GM23248 (cell line): ENCODE results near the gene BICC1. TPM values are rescaled to one million over a fixed set of nuclear protein-coding genes. Genes with fewer than 3 reads are reported as not detected.

Source experiments
- DNase-seq: peaks from one replicate; pipeline ENCODE4 v3.0.0-alpha.2; 2015
- H2AFZ ChIP-seq: fragments of 200-600 bp; sonication (generic); 2 replicates; pipeline ENCODE4 v1.6.1; 2016; ENCODE audit warnings: antibody characterized with exemption
- H3F3A ChIP-seq: fragments of 200-600 bp; sonication (generic); 2 replicates; pipeline ENCODE4 v1.6.1; 2016; ENCODE audit warnings: mild to moderate bottlenecking, antibody characterized with exemption, mixed run types; ENCODE audit not compliant: insufficient read depth
- H3K27ac ChIP-seq: fragments of 200-600 bp; sonication (generic); 2 replicates; pipeline ENCODE4 v1.5.1; 2016; ENCODE audit warnings: mild to moderate bottlenecking
- H3K27me3 ChIP-seq: fragments of 200-600 bp; sonication (generic); replicated peaks from 2 replicates; pipeline ENCODE4 v1.6.1; 2016; ENCODE audit warnings: mild to moderate bottlenecking; ENCODE audit not compliant: insufficient read depth
- H3K36me3 ChIP-seq: fragments of 200-600 bp; sonication (generic); 2 replicates; pipeline ENCODE4 v1.6.1; 2016; ENCODE audit warnings: low read depth, mild to moderate bottlenecking
- H3K4me1 ChIP-seq: fragments of 200-600 bp; sonication (generic); 2 replicates; pipeline ENCODE4 v1.6.1; 2016; ENCODE audit warnings: mild to moderate bottlenecking; ENCODE audit not compliant: insufficient read depth
- H3K4me2 ChIP-seq: fragments of 200-600 bp; sonication (generic); one replicate; pipeline ENCODE4 v1.6.1; 2016; ENCODE audit warnings: mild to moderate bottlenecking; ENCODE audit not compliant: unreplicated experiment
- H3K4me3 ChIP-seq: fragments of 200-600 bp; sonication (generic); 2 replicates; pipeline ENCODE4 v1.5.1; 2016; ENCODE audit warnings: mild to moderate bottlenecking
- H3K79me2 ChIP-seq: fragments of 200-600 bp; sonication (generic); 2 replicates; pipeline ENCODE4 v1.6.1; 2016; ENCODE audit warnings: mild to moderate bottlenecking; ENCODE audit not compliant: insufficient read depth
- H3K9ac ChIP-seq: fragments of 200-600 bp; sonication (generic); 2 replicates; pipeline ENCODE4 v1.6.1; 2016; ENCODE audit warnings: mild to moderate bottlenecking
- H3K9me2 ChIP-seq: fragments of 200-600 bp; sonication (generic); 2 replicates; pipeline ENCODE4 v1.6.1; 2016; ENCODE audit warnings: mixed run types, mild to moderate bottlenecking, moderate library complexity; ENCODE audit not compliant: insufficient read depth
- H3K9me3 ChIP-seq: fragments of 200-600 bp; sonication (generic); one replicate; pipeline ENCODE4 v1.6.1; 2017; ENCODE audit warnings: low read depth
- H4K20me1 ChIP-seq: fragments of 200-600 bp; sonication (generic); 2 replicates; pipeline ENCODE4 v1.6.0; 2016; ENCODE audit not compliant: insufficient read depth
- EZH2 ChIP-seq: fragments of 200-600 bp; sonication (generic); IDR thresholded peaks from 2 replicates; pipeline ENCODE4 v1.6.1; 2018; ENCODE audit warnings: antibody characterized with exemption, mild to moderate bottlenecking; ENCODE audit not compliant: insufficient read depth, poor library complexity, severe bottlenecking
- EZH2phosphoT487 ChIP-seq: fragments of 200-600 bp; sonication (generic); IDR thresholded peaks from 2 replicates; pipeline ENCODE4 v1.6.1; 2018; ENCODE audit warnings: antibody characterized with exemption, moderate library complexity, mild to moderate bottlenecking, low read depth; ENCODE audit not compliant: insufficient read depth
- WGBS, 2 experiments: methylation state at CpG; one replicate each; pipeline ENCODE4 v1.1.6; 2015 to 2017; ENCODE audit warnings: low lambda C conversion rate in 2 of 2, low coverage in 1 of 2; ENCODE audit errors: missing lambda C conversion rate in 2 of 2; 5-methylcytosine and 5-hydroxymethylcytosine counted together
- in situ Hi-C: fragments of 300-500 bp; cut with MboI; formaldehyde crosslinking; loops from 2 replicates; pipeline ENCODE4 v1.15.0; 2020
- polyA plus RNA-seq: library from polyadenylated mRNA; unstranded; fragments of >200 nt; fragmentation: Nextera tagmentation; extraction: Ambion mirVana; gene quantifications from 2 replicates; pipeline ENCODE4 v1.2.1, GENCODE V29; 2016
- total RNA-seq: library from RNA; depleted of rRNA; stranded (reverse); fragments of >200 nt; shearing (Covaris generic); gene quantifications from 2 replicates; pipeline ENCODE4 v1.2.3, GENCODE V29; 2014

Gene BICC1
- total and polyA plus RNA-seq, 2 experiments from 2014 or later: 80.5 to 97.0 TPM

DNA sequence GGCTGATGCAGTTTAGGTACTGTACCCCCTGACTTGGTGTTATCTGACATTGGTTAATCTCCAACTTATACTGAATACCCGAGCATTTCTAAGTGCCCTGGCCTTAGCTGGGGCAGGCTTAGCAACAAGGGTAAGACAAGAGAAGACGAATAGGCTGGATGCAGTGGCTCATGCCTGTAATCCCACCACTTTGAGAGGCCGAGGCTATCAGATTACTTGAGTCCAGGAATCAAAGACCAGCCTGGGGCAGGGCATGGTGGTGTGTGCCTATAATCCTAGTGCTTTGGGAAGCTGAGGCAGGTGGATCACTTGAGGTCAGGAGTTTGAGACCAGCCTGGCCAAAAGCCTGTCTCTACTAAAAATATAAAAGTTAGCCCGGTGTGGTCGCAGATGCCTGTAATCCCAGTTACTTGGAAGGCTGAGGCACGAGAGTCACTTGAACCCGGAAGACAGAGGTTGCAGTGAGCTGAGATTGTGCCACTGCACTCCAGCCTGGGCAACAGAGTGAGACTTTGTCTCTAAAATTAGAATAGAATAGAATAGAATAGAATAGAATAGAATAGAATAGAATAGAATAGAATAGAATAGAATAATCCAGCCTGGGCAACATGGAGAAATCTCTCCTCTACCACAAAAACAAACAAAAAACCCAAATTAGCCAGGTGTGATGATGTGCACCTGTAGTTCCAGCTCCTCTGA lies 108.9 kb downstream of the BICC1 start:
- no peaks in the 10 kb centered on the region for H3K9me2 ChIP-seq
- no peak for DNase-seq
- TF ChIP-seq EZH2phosphoT487: no peak
- TF ChIP-seq EZH2: no peak
- no peak overlapping the region for H2AFZ ChIP-seq
- H4K20me1 ChIP-seq: no peaks in the 10 kb centered on the region
- H3F3A ChIP-seq: peaks cover 46% of the 10 kb centered on the region
- H3K27ac ChIP-seq: peak overlapping the region; percentile 64
- peak overlapping the region; percentile 39 for H3K4me2 ChIP-seq
- H3K79me2 ChIP-seq: peaks cover 86% of the 10 kb centered on the region
- no peaks in the 10 kb centered on the region for H3K27me3 ChIP-seq
- H3K4me3 ChIP-seq: no peak overlapping the region
- H3K36me3 ChIP-seq: no peaks in the 10 kb centered on the region; the same call in 1 of the 2 replicates
- H3K9me3 ChIP-seq: no peaks in the 10 kb centered on the region
- peaks cover 42% of the 10 kb centered on the region for H3K4me1 ChIP-seq
- WGBS, 2 experiments: 56 to 69% methylated on average over 7 of the region's 7 CpGs
- in situ Hi-C loops: no loop called here
- peak overlapping the region; percentile 2; the same call in 1 of the 2 replicates for H3K9ac ChIP-seq

DNA sequence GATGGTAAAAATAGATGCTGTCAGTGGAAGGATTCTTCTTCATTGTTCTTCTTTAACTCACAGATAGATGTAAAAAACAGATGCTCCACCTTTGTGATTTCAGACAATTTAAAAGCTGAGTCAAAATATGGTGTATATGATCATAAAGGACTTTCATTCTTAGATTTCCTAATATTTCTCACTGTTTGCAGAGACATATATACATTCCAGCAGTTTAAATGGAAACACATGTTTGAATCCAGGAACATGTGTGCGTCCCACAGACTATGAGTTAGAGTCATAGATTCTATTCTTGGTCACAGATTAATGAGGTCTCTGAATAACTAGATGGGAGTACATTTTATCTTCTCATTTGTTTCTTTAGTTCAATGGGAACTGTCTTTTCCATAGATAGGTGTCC lies 109.6 kb downstream of the BICC1 start:
- H3K9me3 ChIP-seq: no peaks in the 10 kb centered on the region
- no peak for TF ChIP-seq EZH2phosphoT487
- TF ChIP-seq EZH2: no peak
- peak overlapping the region; percentile 8; the same call in 1 of the 2 replicates for H3K4me3 ChIP-seq
- peaks cover 4% of the 10 kb centered on the region; the same call in 1 of the 2 replicates for H3K36me3 ChIP-seq
- no peaks in the 10 kb centered on the region for H4K20me1 ChIP-seq
- H3K79me2 ChIP-seq: peaks cover 86% of the 10 kb centered on the region
- peak overlapping the region; percentile 64 for H3K27ac ChIP-seq
- in situ Hi-C loops: no loop called here
- peak overlapping the region; percentile 39 for H3K4me2 ChIP-seq
- 5 to 9% methylated on average over 1 of the region's 1 CpG for WGBS, 2 experiments
- H3K9me2 ChIP-seq: no peaks in the 10 kb centered on the region
- peak; percentile 71 for DNase-seq
- no peak overlapping the region for H2AFZ ChIP-seq
- peak overlapping the region; percentile 2; the same call in 1 of the 2 replicates for H3K9ac ChIP-seq
- H3K4me1 ChIP-seq: peaks cover 43% of the 10 kb centered on the region
- peaks cover 53% of the 10 kb centered on the region for H3F3A ChIP-seq
- H3K27me3 ChIP-seq: no peaks in the 10 kb centered on the region

DNA sequence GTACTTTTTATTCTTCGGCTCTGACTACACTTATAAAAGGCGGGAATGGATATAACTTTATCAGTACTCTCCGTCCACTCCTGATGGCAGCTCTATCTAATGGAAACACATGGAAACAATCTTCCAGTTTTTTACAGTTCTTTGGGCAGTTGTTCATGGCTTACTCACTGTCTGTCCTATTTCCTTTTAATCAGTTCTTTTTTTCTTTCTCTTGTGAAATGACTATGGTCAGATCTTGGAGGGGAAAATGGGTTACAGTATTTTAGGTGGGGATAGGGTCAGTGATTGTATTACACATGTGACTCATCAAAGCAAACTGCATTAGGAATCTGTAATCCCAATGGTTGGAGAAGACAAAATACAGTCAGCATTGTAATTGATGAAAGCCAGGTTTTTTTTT lies 112.4 kb downstream of the BICC1 start:
- Histone ChIP-seq H3K9me3 (no peaks in the 10 kb centered on the region), H3K36me3 (peaks cover 5% of the 10 kb centered on the region; the same call in 1 of the 2 replicates), H3K4me2 (peak overlapping the region; percentile 68), H3K4me3 (no peak overlapping the region), H3F3A (peaks cover 56% of the 10 kb centered on the region), H3K4me1 (peaks cover 43% of the 10 kb centered on the region), H3K9ac (0 out of 2 replicates have a peak overlapping the region, but pooled peaks have one; percentile 19), H3K27ac (peak overlapping the region; percentile 66), H4K20me1 (no peaks in the 10 kb centered on the region), H3K9me2 (no peaks in the 10 kb centered on the region), H2AFZ (no peak overlapping the region), H3K79me2 (peaks cover 86% of the 10 kb centered on the region), H3K27me3 (no peaks in the 10 kb centered on the region)
- TF ChIP-seq EZH2phosphoT487 (no peak), EZH2 (no peak)
- WGBS, 2 experiments: 1 to 3% methylated on average over 3 of the region's 3 CpGs
- in situ Hi-C loops: loop anchor here (25.0 kb wide), 1 partner anchor 213 kb away; no protein-coding TSS in a partner anchor
- peak; percentile 90 for DNase-seq

DNA sequence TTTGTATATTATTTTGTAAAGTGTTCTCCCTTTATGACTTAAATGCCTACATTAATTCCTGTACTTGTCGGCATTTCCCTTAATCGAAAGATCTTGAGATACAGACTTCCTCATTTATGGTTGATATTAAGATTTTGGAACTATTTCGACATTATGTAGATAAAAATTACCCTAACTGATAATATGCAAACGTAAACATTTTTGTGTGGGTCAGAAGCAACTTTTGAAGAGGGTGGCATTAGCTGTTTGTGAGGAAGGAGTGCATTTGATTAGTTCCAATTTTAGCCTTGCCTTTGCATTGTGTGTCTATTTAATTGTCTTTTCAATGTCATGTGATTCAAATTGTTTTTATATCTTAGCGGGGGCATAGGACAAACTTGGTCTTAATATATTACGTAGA lies 114.7 kb downstream of the BICC1 start:
- in situ Hi-C loops: loop anchor here (25.0 kb wide), 1 partner anchor 215 kb away; no protein-coding TSS in a partner anchor
- Histone ChIP-seq H3K27ac (no peak overlapping the region), H3K9me2 (no peaks in the 10 kb centered on the region), H3K9ac (no peak overlapping the region), H2AFZ (no peak overlapping the region), H3K79me2 (peaks cover 89% of the 10 kb centered on the region), H4K20me1 (no peaks in the 10 kb centered on the region), H3K36me3 (peaks cover 5% of the 10 kb centered on the region; the same call in 1 of the 2 replicates), H3F3A (peaks cover 50% of the 10 kb centered on the region), H3K27me3 (no peaks in the 10 kb centered on the region), H3K4me2 (no peak overlapping the region), H3K4me1 (peaks cover 53% of the 10 kb centered on the region), H3K4me3 (no peak overlapping the region), H3K9me3 (no peaks in the 10 kb centered on the region)
- no peak for TF ChIP-seq EZH2
- no peak for TF ChIP-seq EZH2phosphoT487
- DNase-seq: no peak
- WGBS, 2 experiments: 97 to 98% methylated on average over 6 of the region's 6 CpGs
